ENCODE results near the gene PCSK9. TPM values are rescaled to one million over a fixed set of nuclear protein-coding genes. Genes with fewer than 3 reads are reported as not detected.

PCSK9 gene
- total RNA-seq, 4 donors from 2014 or later: 0.25 to 1.2 (median 0.69) TPM

DNA sequence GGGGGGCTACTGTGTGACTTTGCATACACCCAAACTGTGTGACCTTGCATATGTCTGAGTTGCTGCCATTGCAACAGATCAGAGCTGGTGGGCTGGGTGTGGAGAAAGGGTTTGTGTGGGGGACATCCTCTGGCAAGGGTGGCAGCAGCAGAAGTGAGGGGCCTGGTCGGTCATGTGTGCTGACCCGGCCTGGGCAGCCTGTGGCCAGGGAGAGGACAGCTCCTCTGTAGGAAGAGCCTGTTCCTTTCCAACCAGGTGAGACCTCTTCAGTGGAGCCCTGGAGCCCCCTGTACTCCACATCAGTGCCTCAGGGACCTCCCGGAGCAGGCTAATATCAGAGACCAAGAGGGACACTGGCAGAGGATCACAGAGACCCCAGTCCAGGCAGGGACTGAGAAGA is 8.3 kb downstream of the PCSK9 start:
- no peak for DNase-seq (ENCODE audit: low spot score in 2 of 2)
- no peak overlapping the region for H3K4me3 ChIP-seq (ENCODE audit: low read depth, poor library complexity, severe bottlenecking)
- no peak for TF ChIP-seq POLR2A (IDR thresholded peaks at IDR 0.05)
- TF ChIP-seq, protein P1, sequence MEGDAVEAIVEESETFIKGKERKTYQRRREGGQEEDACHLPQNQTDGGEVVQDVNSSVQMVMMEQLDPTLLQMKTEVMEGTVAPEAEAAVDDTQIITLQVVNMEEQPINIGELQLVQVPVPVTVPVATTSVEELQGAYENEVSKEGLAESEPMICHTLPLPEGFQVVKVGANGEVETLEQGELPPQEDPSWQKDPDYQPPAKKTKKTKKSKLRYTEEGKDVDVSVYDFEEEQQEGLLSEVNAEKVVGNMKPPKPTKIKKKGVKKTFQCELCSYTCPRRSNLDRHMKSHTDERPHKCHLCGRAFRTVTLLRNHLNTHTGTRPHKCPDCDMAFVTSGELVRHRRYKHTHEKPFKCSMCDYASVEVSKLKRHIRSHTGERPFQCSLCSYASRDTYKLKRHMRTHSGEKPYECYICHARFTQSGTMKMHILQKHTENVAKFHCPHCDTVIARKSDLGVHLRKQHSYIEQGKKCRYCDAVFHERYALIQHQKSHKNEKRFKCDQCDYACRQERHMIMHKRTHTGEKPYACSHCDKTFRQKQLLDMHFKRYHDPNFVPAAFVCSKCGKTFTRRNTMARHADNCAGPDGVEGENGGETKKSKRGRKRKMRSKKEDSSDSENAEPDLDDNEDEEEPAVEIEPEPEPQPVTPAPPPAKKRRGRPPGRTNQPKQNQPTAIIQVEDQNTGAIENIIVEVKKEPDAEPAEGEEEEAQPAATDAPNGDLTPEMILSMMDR (IDR thresholded peaks at IDR 0.05): no peak
- intact Hi-C loops (cut with DNase I; ENCODE audit: low total_unique reads): no loop called here
- WGBS, 2 donors: 95 to 97% methylated on average over 3 of the region's 3 CpGs

DNA sequence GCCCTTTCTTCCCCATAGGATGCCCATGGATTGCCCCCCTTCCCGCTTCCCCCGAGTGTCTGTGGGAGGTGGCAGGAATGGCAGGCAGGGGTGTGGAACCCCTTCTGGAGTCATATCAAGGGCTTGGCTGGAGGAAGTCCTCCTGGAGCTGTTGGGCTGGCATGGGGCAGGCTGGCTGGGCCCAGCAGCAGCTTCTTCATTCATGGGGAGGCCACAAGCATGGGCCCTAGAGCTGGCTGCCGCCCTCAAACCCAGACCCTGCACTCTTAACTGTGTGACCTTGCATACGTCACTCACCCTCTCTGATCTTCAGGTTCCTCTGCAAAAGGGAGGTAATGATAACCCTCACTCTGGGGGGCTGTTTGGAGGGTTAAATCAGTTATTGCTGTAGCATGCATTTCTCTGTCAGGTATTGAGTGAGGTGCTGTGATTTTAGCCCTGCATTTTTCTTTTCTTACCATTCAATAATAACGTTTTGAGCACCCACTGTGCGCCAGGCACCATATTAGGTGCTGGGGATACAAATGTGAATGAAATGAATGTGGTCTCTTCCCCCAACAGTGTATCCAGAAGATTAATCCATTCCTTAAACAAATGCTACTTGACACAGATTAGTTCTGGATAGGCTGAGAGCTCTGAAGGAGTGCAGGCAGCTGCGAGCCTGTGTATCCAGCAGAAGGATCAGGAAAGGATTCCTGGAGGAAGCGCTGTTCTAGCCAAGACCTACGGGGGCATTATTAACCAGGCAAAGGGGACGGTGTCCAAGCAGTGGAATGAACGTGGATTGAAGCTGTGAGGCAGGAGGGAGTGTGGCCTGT is 9.3 kb downstream of the PCSK9 start:
- no peak for DNase-seq (ENCODE audit: low spot score in 2 of 2)
- intact Hi-C loops (cut with DNase I; ENCODE audit: low total_unique reads): no loop called here
- TF ChIP-seq, protein P1 (IDR thresholded peaks at IDR 0.05): no peak
- TF ChIP-seq POLR2A (IDR thresholded peaks at IDR 0.05): no peak
- 90 to 93% methylated on average over 9 to 11 of the region's 11 CpGs for WGBS, 2 donors
- no peak overlapping the region for H3K4me3 ChIP-seq (ENCODE audit: low read depth, poor library complexity, severe bottlenecking)

DNA sequence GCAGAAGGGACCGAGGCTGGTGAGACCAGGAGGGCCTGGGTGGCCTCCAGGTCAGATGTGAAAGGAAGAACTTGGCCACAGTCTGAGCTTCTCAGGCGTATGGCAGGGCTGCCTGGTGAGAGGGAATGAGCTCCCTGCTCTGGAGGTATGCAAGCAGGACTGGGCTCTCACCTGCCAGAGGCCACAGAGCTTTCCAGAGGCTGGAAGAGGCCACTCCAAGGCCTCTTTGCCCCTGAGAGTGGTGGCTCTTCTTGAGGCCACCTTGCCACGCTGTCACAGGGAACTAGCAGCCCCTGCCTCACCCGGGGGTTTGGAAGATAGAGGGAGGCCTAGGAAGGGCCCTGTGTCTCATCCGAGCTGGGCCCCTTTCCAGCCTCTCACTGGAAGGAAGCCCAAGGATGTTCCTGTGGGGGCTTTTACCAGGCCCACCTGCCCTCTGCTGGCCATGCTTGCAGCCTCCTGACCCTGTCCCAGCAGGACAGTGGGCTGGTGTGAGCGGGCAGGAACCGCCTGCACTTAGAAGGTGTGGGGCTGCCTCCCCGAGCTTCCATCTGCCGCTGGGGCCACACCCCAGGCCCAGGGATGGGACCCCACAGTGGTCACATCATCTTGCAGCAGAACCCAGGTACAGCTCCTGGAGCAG is 10.0 kb downstream of the PCSK9 start:
- 91 to 93% methylated on average over 7 to 9 of the region's 9 CpGs for WGBS, 2 donors
- H3K4me3 ChIP-seq (ENCODE audit: low read depth, poor library complexity, severe bottlenecking): no peak overlapping the region
- TF ChIP-seq, protein P1 (IDR thresholded peaks at IDR 0.05): no peak
- no peak for TF ChIP-seq POLR2A (IDR thresholded peaks at IDR 0.05)
- intact Hi-C loops (cut with DNase I; ENCODE audit: low total_unique reads): no loop called here
- DNase-seq (ENCODE audit: low spot score in 2 of 2): no peak

DNA sequence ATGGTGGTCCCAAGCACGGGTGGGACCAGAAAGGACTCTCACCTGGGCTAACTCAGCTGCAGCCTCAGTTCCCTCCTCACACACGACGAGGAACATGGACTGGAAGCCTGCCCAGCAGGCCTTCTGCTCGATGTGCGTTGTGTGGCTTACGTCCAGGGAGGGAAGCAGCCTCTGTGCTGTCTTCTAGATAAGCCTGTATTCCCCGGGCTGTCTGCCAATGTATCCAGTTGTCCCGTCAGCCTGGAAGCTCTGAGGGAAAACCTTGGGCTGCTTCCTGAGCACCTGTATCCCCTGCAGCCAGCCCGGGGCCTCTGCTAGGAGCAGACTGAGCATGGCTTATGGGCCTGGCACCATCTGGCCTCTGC is 10.5 kb downstream of the PCSK9 start:
- no peak for DNase-seq (ENCODE audit: low spot score in 2 of 2)
- intact Hi-C loops (cut with DNase I; ENCODE audit: low total_unique reads): no loop called here
- TF ChIP-seq, protein P1 (IDR thresholded peaks at IDR 0.05): no peak
- TF ChIP-seq POLR2A (IDR thresholded peaks at IDR 0.05): no peak
- 34 to 55% methylated on average over 6 to 8 of the region's 9 CpGs for WGBS, 2 donors
- H3K4me3 ChIP-seq (ENCODE audit: low read depth, poor library complexity, severe bottlenecking): no peak overlapping the region

DNA sequence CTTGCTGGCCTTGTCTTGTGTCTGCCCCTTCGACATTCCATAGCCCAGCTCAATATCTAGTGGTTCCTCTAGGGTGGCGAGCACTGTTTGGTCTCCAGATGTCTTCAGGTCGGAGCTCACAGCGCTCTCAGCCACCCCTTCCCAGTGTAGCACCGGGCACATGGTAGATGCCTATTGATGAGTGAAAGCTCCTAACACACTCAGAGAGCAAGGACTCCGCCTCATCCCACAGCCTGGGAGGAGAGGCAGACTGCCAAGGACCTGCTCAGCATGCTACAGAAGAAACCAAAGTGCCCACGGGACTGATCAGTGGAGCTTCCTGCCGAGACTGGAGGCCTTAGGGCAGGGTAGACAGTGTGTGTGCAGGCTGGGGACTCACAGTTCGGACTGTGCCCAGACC is 10.9 kb downstream of the PCSK9 start:
- H3K4me3 ChIP-seq (ENCODE audit: low read depth, poor library complexity, severe bottlenecking): no peak overlapping the region
- WGBS, 2 donors: 44 to 51% methylated on average over 9 of the region's 9 CpGs
- TF ChIP-seq, protein P1 (IDR thresholded peaks at IDR 0.05): no peak
- no peak for TF ChIP-seq POLR2A (IDR thresholded peaks at IDR 0.05)
- intact Hi-C loops (cut with DNase I; ENCODE audit: low total_unique reads): no loop called here
- no peak for DNase-seq (ENCODE audit: low spot score in 2 of 2)
